ENCODE measurements around the gene CDK5RAP1.
"Not testable (repeated sequence)": the region's sequence is repeated elsewhere in the genome, so short reads cannot be mapped to it uniquely, and the experiment has no call there.

DNA sequence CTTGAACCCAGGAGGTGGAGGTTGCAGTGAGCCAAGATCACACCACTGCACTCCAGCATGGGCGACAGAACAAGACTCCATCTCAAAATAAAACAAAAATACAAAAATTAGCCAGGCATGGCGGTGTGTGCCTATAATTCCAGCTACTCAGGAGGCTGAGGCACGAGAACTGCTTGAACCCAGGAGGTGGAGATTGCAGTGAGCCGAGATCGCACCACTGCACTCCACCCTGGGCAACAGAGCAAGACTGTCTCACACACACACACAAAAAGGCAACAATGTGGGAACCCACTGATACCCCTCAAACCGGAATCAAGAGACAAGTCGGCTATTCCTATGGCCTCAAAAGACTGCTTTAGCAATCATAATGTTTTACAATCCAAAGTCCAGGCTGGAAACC lies 39.2 kb upstream of the CDK5RAP1 start:
- TF ChIP-seq LEF1 (IDR thresholded peaks at IDR 0.05; ENCODE audit: borderline replicate concordance); TARDBP (IDR thresholded peaks at IDR 0.05): not testable (repeated sequence)
